Endothelial cell of umbilical vein (primary cell): ENCODE measurements around the gene CRTC1. TPM values are rescaled to one million over a fixed set of nuclear protein-coding genes. Genes with fewer than 3 reads are reported as not detected.
A peak's percentile ranks its signal among the peaks of the same experiment; 100 is the strongest.

Experiments used
- BruUV-seq: library from RNA; stranded (reverse); fragments of 400-500 nt; replicated peaks from 2 replicates; lab custom pipeline; 2021; lab: Mats Ljungman, UMichigan
- CTCF ChIA-PET: fragments of 300-600, 350-600 bp; sonication (Branson Sonifier 250); formaldehyde crosslinking; loops from one replicate; lab custom pipeline; 2021; ENCODE audit warnings: antibody characterized with exemption, inconsistent platforms; lab: Charles Lee
- POLR2A ChIA-PET: fragments of 300-600, 350-600 bp; sonication (Branson Sonifier 250); formaldehyde crosslinking; loops from one replicate; lab custom pipeline; 2021; ENCODE audit warnings: antibody characterized with exemption, inconsistent platforms; lab: Charles Lee
- DNase-seq: peaks from one replicate; pipeline ENCODE4 v3.0.0-alpha.2; 2011; ENCODE audit warnings: low read depth, low spot score
- FAIRE-seq: peaks from 2 replicates; lab custom pipeline; 2011; peaks lifted over from hg19 to GRCh38; lab: Jason Lieb, UNC
- H2AFZ ChIP-seq: 2 replicates; pipeline ENCODE4 v1.6.0; 2012; ENCODE audit warnings: low read depth, low read length, control low read depth, inconsistent platforms
- H3K27ac ChIP-seq: 2 replicates; pipeline ENCODE4 v1.5.1; 2011; ENCODE audit warnings: low read depth, mild to moderate bottlenecking, control low read depth, low read length, moderate library complexity; ENCODE audit not compliant: insufficient read depth
- H3K27me3 ChIP-seq, 2 experiments: 2 replicates each; pipeline versions ENCODE4 v1.6.0 to v1.6.1; 2011; ENCODE audit warnings: low read length in 2 of 2, mixed read lengths in 1 of 2; ENCODE audit not compliant: control insufficient read depth in 2 of 2, insufficient read depth in 2 of 2
- H3K36me3 ChIP-seq, 2 experiments: 2 replicates in 1 of 2; 3 replicates in 1 of 2; pipeline ENCODE4 v1.5.1; 2011; ENCODE audit warnings: low read length in 2 of 2, mild to moderate bottlenecking in 1 of 2, moderate library complexity in 1 of 2; ENCODE audit not compliant: control insufficient read depth in 2 of 2, insufficient read depth in 2 of 2; ENCODE audit errors: extremely low read depth in 1 of 2
- H3K4me1 ChIP-seq: 3 replicates; pipeline ENCODE4 v1.5.1; 2011; ENCODE audit warnings: mild to moderate bottlenecking, low read length; ENCODE audit not compliant: control insufficient read depth, insufficient read depth; ENCODE audit errors: extremely low read depth
- H3K4me2 ChIP-seq: 2 replicates; pipeline ENCODE4 v1.6.1; 2011; ENCODE audit warnings: low read length, control low read depth, mixed read lengths; ENCODE audit not compliant: insufficient read depth
- H3K4me3 ChIP-seq, 3 experiments: fragments of 200-600 bp in 1 of 3; sonication (generic), shearing (Covaris generic) in 1 of 3; replicated peaks in 1 of 3; 2 replicates each; pipeline ENCODE4 v1.5.1; 2011 to 2016; ENCODE audit warnings: control low read depth in 3 of 3, low read length in 3 of 3, mild to moderate bottlenecking in 2 of 3, inconsistent platforms in 1 of 3, low read depth in 1 of 3, moderate library complexity in 1 of 3; ENCODE audit not compliant: insufficient read depth in 1 of 3
- H3K79me2 ChIP-seq: 2 replicates; pipeline ENCODE4 v1.6.0; 2012; ENCODE audit warnings: low read length, inconsistent platforms; ENCODE audit not compliant: control insufficient read depth, insufficient read depth
- H3K9ac ChIP-seq: replicated peaks from 2 replicates; pipeline ENCODE3; 2011; ENCODE audit warnings: low read length, control low read depth; ENCODE audit not compliant: insufficient read depth; ENCODE audit errors: extremely low read depth
- H3K9me1 ChIP-seq: replicated peaks from 3 replicates; pipeline ENCODE4 v1.6.0; 2011; ENCODE audit warnings: mild to moderate bottlenecking, low read length; ENCODE audit not compliant: control insufficient read depth, insufficient read depth; ENCODE audit errors: extremely low read depth
- H3K9me3 ChIP-seq: replicated peaks from 2 replicates; pipeline ENCODE4 v1.5.1; 2012; ENCODE audit warnings: low read length, inconsistent platforms; ENCODE audit not compliant: control insufficient read depth, insufficient read depth
- H4K20me1 ChIP-seq: replicated peaks from 2 replicates; pipeline ENCODE3; 2011; ENCODE audit warnings: mild to moderate bottlenecking, low read length; ENCODE audit not compliant: control insufficient read depth, insufficient read depth; ENCODE audit errors: extremely low read depth
- EZH2 ChIP-seq: IDR thresholded peaks from 2 replicates; pipeline ENCODE4 v1.6.1; 2012; ENCODE audit warnings: borderline replicate concordance, low read depth, mild to moderate bottlenecking, moderate library complexity, low read length, inconsistent platforms; ENCODE audit not compliant: severe bottlenecking
- GATA2 ChIP-seq: IDR thresholded peaks from 2 replicates; pipeline ENCODE4 v1.7.0; 2011; ENCODE audit warnings: low read depth, mild to moderate bottlenecking, moderate library complexity, mixed read lengths, low read length; ENCODE audit not compliant: insufficient read length, insufficient read depth
- MAX ChIP-seq: IDR thresholded peaks from 2 replicates; pipeline ENCODE4 v1.6.1; 2011; ENCODE audit not compliant: insufficient read depth, insufficient read length
- MYC ChIP-seq: IDR thresholded peaks from one replicate; pipeline ENCODE4 v1.6.1; 2011; ENCODE audit warnings: mild to moderate bottlenecking, low read depth, low read length
- POLR2A ChIP-seq: IDR thresholded peaks from 2 replicates; pipeline ENCODE4 v1.6.1; 2012; ENCODE audit warnings: low read depth, mild to moderate bottlenecking, control low read depth, low read length
- dilution Hi-C: fragments of 300-500 bp; cut with MboI; formaldehyde crosslinking; loops from one replicate; pipeline ENCODE4 v1.15.0; 2019; ENCODE audit warnings: low sequenced_read_pairs; ENCODE audit not compliant: extremely low pct_ligation_motif_present
- intact Hi-C: fragments of 100-400 bp; cut with micrococcal nuclease; formaldehyde crosslinking; loops from one replicate; pipeline ENCODE4 v1.10.0; 2022
- polyA plus RNA-seq, 4 experiments: library from polyadenylated mRNA; depleted of rRNA in 3 of 4; stranded (reverse) in 3 of 4; unstranded in 1 of 4; fragments of >200 nt; gene quantifications; 2 replicates each; pipeline versions ENCODE4 v1.2.1 to v1.2.3, GENCODE V29; 2011 to 2012; ENCODE audit warnings: missing spikeins in 1 of 4
- total RNA-seq: library from RNA; stranded (reverse); gene quantifications from 2 replicates; pipeline ENCODE4 v1.2.3, GENCODE V29; 2021
- TF ChIP-seq, protein P1 (sequence below), 2 donors: IDR thresholded peaks; 1 replicate in 1 of 2; 2 replicates in 1 of 2; pipeline ENCODE4 v1.5.1; 2011; ENCODE audit warnings: low read length in 2 of 2, mild to moderate bottlenecking in 2 of 2, moderate library complexity in 2 of 2, control low read depth in 1 of 2, inconsistent platforms in 1 of 2, low read depth in 1 of 2; ENCODE audit not compliant: insufficient read depth in 1 of 2; ENCODE audit errors: extremely low read depth in 1 of 2

Gene CRTC1
- total and polyA plus RNA-seq, 2 donors (not counting 3 experiments of a cell fraction or from before 2014, with no cell fraction given) = 4.2 to 11.4 TPM

DNA sequence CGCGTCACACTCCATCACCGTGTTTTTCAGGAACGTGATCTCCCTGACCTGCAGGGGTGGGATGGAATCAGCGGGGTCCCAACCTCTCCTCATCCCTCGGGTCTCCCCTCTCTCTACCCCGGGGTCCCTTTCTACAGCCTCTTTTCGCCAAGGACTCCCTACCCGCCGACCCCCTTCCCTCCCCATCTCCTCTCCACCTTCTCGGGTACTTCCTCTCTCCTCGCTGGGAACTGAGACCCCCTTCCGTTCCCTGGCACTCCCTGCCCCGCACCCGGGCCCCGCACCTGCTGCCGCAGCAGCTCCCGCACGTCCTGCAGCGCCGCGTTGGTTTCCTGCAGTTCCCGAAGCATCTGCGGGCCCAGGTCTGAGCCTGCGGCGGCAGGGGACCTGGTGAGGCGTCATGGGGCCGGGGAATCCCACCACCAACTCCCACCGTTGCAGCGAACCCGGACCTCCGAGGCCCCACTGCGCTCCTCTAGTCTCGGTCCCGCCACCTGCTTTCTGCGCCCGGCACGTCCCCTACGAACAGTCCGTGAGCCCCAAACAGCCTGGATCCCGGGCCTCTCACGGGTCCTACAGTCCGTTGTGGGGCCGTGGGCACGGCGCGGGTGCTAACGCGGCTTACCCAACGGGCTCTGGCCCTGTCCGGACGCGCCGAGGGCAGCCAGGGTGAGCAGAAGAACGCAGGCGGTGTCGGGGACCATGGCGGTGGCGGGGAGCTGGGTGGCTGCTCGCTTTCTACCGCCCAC lies 107.3 kb downstream of the CRTC1 start, which contains the start of gene COMP:
Gene COMP (minus strand): TSS at position 740 of the 749 bp plus-strand sequence. CDS start 36 bp downstream, at position 704.
- intact Hi-C loops (no loop called here), dilution Hi-C loops (no loop called here)
- POLR2A ChIA-PET = no interaction called here
- Histone ChIP-seq H3K27me3 (peaks cover 47 to 53% of the 10 kb centered on the region in 2 experiments), H3K4me1 (no peaks in the 10 kb centered on the region), H2AFZ (no peak within 1 kb of the TSS), H4K20me1 (no peaks in the 10 kb centered on the region), H3K4me3 (no peak within 1 kb of the TSS), H3K27ac (no peak within 1 kb of the TSS), H3K79me2 (no peaks in the 10 kb centered on the region), H3K36me3 (no peaks in the 10 kb centered on the region), H3K9me1 (no peaks in the 10 kb centered on the region), H3K4me2 (no peak within 1 kb of the TSS), H3K9me3 (no peaks in the 10 kb centered on the region), H3K9ac (no peak within 1 kb of the TSS)
- CTCF ChIA-PET = interaction anchor here (0.9 kb wide), 1 partner anchor 197 kb away, joined by 3 read pairs; no protein-coding TSS in a partner anchor
- FAIRE-seq (no peak), DNase-seq (no peak)
- TF ChIP-seq, protein P1, sequence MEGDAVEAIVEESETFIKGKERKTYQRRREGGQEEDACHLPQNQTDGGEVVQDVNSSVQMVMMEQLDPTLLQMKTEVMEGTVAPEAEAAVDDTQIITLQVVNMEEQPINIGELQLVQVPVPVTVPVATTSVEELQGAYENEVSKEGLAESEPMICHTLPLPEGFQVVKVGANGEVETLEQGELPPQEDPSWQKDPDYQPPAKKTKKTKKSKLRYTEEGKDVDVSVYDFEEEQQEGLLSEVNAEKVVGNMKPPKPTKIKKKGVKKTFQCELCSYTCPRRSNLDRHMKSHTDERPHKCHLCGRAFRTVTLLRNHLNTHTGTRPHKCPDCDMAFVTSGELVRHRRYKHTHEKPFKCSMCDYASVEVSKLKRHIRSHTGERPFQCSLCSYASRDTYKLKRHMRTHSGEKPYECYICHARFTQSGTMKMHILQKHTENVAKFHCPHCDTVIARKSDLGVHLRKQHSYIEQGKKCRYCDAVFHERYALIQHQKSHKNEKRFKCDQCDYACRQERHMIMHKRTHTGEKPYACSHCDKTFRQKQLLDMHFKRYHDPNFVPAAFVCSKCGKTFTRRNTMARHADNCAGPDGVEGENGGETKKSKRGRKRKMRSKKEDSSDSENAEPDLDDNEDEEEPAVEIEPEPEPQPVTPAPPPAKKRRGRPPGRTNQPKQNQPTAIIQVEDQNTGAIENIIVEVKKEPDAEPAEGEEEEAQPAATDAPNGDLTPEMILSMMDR (IDR thresholded peaks at IDR 0.05; ENCODE audit: extremely low read depth in 1 of 2, insufficient read depth in 1 of 2, low read depth in 1 of 2, low read length in 2 of 2) = no peak
- TF ChIP-seq MAX = no peak
- TF ChIP-seq EZH2 = peak; percentile 91
- TF ChIP-seq POLR2A = no peak
- no peak for TF ChIP-seq GATA2
- no peak for TF ChIP-seq MYC
- BruUV-seq = no TSS peak
